ENCODE measurements around the gene TRIM36.

The TRIM36 gene

DNA sequence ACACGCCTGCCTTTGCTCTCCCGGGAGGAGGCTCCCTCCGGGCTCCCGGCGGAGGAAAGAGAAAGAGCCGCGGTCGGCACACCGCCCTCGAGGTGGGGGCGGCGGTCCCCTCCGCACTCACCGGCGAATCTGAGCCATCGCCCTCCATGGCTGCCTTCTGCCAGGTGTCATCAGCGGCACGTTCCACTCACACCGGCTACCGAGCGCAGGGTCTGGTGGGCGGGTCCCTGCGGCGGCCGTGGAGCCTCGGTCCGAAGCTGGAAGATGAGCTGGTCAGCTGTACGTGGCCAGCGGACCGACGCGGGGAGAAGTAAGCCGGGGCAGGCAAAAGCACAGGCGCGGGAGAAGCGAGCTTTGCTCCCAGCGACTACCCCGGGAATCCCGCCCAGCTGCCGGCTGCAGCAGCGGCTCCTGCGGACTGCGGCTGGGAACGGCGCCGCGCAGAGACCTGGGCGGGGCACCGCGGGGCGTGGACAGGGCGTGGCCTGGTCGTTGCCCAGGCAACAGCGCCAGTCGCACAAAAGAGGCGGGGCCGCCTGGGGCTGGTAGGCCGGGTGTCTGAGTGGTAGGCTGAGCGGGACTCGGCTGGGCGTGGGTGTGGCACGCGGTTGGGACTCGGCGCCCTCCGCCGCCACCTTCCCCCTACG lies at the start of gene TRIM36:
Gene TRIM36, minus strand, starts transcription at position 422 of the 647 bp plus-strand sequence. Its CDS starts 274 bp downstream, at position 148.
- peak; percentile 93 for DNase-seq

DNA sequence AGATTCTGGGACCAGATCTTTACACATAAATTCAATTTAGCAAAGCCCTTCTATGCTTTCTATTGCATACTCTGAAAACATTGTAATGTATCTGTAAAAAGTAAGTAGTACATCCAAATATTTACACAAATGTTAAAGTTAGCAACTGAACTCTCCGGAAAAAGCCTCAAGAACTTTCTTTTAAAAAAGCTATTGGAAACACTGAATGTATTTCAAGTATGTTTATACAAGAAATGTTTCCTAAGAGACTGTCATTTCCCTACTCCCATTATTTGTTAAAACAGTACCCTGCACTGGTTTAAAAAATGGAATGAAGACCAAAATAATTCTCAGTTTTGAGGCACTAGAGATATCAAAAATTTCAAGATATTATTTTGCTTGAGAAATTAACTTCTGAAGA lies 44.8 kb upstream of the TRIM36 start:
- DNase-seq: no peak

- no peak for DNase-seq
Measured at GRCh38 chr5:115209279-115209678, 39.6 kb upstream of the TRIM36 start.

DNA sequence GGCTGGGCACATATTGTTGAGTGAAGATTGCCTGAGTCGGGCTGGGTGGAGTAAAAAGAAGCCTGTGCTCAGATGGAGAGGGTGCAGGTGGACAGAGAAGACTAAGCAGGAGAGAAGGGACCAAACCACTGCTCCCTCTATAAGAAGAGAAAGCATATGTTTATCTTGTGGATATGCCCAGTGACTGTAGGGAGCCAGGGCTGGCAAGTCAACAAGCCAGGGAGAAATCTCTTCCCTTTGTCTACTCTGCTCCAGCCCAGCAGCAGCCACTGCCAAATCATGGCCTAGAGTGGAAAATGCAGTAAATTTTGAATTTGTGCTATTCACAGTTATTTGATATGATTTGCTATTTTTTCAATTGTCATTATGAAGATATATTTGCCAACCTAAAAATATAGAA lies 33.2 kb upstream of the TRIM36 start:
- no peak for DNase-seq

- DNase-seq: no peak
Measured at GRCh38 chr5:115196161-115196560, 26.5 kb upstream of the TRIM36 start.

DNA sequence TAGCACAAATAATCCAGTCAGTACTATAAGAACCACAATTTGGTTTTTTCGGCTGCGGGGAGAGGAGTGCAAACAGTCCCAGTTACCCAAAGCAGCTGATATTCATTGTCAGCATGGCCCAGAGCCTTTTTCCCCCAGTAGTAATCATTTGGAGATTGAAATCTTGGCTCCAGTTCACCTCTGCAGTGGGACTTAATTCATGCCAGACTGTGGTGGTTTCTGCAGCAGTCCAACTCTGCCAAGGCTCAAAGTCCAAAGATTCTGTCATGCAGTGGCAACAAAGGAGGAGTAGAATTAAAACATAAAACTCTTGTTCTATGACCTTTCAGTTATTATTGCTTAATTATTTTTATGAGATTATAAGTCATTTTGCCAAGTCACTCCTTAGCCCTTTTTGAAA lies 25.0 kb upstream of the TRIM36 start:
- no peak for DNase-seq

GRCh38 chr5:115193295-115193694 lies 23.6 kb upstream of the TRIM36 start:
- no peak for DNase-seq

DNA sequence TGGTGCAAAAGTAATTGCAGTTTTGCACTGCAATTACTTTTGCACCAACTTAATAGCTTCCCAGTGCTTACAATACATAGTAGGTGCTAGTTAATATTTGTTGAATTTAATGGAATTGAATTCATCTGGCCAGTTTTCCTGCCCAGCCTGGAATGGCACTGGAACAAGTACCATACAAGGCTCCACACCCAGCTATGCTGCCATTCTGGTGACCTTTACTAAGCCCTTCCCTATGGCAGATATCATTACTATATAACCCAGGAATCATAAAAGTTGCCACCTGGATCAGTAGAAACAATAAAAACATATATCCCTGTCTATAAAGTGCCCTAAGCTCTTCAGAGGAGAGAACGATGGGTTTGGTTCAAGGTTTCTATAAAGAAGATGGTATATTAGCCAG lies 22.4 kb upstream of the TRIM36 start:
- DNase-seq: no peak

GRCh38 chr5:115191474-115192031 lies 21.8 kb upstream of the TRIM36 start:
- no peak for DNase-seq

DNA sequence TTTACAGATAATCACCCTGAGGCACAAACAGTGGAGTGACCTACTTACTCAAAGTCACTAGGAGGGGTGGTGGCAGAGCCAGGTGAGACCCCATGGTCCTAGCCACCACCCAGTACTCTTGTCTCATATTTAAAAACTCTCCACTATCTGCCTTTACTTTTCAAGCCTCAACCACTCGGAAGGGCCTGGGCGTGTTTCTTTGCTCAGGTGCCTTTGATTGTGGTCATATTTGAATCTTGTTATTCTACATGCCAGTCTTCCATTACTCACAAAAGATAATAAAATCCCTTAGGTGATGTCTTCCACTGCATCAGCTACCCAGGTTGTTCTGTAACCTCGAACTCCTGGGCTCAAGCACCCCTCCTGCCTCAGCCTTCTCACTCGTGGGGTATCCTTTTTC lies 20.7 kb upstream of the TRIM36 start:
- no peak for DNase-seq

- DNase-seq: no peak
Measured at GRCh38 chr5:115189866-115190265, 20.2 kb upstream of the TRIM36 start.

- DNase-seq: no peak
Measured at GRCh38 chr5:115186794-115187193, 17.1 kb upstream of the TRIM36 start.

DNA sequence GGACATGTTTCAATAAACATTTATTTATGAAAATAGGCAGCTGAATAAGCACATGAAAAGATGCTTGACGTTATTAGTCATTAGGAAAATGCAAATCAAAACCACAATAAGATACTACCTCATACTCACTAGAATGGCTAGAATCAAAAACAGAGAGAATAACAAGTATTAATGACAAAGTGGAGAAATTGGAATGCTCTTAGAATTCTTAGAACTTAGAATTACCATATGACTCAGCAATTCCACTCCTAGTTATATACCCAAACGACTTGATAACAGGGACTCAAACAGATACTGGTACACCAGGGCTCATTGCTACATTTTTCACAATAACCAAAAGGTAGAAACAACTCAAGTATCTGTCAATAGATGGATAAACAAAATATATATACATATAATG lies 15.1 kb upstream of the TRIM36 start:
- DNase-seq: no peak

DNA sequence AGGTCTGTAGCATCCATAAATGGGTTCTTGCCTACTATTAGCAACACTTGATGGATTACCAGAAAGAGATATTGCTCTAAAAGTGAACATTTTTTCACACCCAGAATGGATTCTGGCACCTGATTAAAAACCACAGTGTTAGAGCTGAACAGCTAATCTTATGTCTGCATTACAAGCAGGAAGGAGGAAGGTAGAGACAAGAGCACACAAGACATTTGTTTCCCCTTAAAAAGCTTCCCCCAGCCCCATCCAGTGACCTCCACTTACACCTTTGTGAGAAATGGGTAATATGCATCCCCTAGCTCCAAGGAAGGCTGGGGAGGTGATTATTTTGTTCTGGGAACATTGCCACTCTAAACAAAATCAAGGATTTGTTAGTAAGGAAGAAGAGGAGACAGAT lies 12.0 kb upstream of the TRIM36 start:
- DNase-seq: no peak

- peak; percentile 36 for DNase-seq
Measured at GRCh38 chr5:115180165-115180709, 10.5 kb upstream of the TRIM36 start.

DNA sequence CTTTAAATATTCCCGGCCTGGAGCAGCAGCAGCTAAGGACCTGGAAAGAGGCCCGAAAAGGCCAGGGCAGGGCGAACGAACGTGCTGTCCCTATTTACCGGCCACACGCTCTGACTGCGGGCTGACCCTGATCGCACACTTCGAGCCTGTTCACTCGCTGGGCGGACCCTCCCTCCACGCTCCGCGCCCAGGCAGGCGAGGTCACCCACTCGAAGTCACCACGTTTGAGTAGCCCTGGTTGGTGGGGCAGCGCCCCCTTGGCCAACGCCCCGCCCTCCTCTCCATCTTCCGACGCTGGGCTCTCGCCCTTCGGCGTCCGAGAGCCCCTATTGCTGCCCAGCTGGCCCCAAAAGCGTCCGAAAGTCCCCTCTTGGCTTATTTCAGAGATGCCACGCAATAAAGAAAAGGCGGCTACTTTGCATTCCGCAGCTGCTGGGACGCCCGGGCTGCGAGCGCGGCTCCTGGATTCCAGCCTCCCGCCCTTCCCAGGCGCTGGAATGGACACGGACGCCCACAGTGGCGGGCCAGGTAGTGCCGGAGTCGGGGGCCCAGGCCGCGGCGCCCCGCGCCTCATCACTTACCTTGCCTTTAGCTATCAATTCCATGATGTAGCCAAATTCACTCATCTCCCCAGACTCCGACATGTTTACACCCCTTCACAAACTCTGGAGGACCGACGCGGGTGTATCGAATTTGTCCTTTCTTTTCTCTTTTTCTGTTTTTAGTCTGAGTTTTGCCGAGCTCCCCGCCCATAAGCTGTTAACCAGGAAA lies 9.9 kb upstream of the TRIM36 start:
- DNase-seq: peak; percentile 24

GRCh38 chr5:115179030-115179393 lies 9.3 kb upstream of the TRIM36 start:
- no peak for DNase-seq

DNA sequence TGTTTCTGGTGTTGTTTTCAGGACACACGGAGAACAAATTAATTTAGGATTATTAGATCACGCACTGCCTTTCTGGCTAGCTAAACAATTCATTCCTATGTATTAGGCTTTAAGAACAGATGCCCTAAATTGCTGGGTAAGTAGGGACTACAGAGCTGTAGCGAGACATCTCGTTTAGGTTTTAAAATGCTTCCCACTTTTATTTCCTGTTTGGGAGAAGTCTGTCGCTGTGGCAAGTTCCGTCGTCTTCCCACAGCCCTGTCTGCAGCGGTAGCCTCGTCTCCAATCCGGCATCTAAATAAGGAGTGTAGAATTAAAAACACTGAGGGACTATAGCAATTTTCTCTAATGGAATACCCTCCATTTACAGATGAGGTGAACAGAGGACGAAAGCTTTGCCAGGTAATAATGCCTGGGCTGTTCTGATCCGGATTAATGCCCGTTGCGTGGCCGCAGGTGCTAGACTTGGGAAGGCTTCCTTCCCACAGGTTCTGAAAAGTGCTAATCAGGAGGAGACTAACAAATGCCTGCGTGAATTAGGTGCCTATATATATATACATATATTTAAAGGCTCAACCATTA lies 1.3 kb upstream of the TRIM36 start:
- no peak for DNase-seq

GRCh38 chr5:115170134-115170928 lies 623 bp upstream of the TRIM36 start:
- DNase-seq: peak; percentile 45

DNA sequence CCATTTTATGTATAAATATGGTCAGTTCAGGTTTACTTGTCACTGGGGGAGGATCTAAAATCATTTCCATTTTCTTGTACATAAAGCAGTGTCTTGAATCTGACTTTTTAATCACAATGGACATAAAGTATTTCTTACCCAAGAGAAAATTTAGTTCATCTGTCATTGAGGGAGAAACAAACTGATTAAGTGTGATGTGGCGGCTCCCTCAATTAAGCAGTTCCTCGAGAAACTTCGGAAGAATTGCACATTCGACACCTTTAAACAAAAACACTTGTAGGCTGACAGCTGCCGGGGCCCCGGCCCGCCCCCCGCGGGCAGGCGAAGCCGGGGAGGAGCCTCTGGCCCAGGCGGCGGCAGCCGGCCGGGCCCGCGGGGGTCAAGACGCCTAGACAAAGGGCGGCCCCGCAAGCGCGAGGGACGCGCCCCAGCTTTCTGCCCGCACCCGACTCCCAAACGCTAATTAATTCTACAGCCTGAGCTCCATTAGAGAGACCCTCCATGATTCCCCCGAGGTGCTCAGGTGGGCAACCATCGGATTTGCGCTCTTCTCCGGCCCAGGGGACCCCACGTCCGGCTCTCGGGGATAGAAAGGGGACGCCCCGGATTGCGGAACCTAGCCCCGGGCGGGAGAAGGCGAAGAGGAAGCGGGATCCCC lies 750 bp downstream of the TRIM36 start:
- peak; percentile 35 for DNase-seq

DNA sequence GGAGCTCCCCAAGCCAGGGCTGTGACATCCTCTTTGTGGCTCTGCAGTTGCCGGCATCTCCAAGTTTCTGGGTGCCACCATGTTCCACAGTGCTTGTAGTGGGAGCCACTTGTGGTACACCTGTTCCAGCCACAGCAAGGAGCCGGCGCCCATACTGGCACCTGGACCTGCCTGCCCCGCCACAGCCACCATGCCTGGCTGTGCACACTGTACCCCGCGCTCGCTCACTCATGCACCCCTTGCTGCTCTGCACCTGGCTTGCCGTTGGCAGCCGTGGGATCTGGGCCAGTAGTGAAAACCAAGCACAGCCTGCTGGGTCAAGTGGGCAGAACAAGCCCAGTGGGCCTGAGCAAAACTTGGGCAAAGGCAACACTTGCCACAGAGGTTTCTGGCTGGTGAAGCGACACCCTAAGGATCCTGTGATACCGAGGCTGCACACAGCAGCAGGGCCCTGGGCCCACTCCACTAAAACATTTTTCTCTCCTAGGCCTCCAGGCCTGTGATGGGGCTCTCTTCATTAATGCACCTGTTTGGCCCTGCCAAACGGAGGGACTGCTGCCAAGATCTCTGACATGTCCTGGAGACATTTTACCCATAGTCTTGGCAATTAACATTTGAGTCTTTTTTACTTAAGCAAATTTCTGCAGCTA lies 2.8 kb downstream of the TRIM36 start:
- DNase-seq: no peak

- no peak for DNase-seq
Measured at GRCh38 chr5:115165790-115166189, 3.9 kb downstream of the TRIM36 start.
